HG03097 (cell line): ENCODE measurements around the gene GPS2.

Experiments used
- ATAC-seq: cut with Tn5 transposase; IDR thresholded peaks from one replicate; pipeline ENCODE4 v1.9.1; 2021; ENCODE audit not compliant: unreplicated experiment, low FRiP score

GPS2 gene

DNA sequence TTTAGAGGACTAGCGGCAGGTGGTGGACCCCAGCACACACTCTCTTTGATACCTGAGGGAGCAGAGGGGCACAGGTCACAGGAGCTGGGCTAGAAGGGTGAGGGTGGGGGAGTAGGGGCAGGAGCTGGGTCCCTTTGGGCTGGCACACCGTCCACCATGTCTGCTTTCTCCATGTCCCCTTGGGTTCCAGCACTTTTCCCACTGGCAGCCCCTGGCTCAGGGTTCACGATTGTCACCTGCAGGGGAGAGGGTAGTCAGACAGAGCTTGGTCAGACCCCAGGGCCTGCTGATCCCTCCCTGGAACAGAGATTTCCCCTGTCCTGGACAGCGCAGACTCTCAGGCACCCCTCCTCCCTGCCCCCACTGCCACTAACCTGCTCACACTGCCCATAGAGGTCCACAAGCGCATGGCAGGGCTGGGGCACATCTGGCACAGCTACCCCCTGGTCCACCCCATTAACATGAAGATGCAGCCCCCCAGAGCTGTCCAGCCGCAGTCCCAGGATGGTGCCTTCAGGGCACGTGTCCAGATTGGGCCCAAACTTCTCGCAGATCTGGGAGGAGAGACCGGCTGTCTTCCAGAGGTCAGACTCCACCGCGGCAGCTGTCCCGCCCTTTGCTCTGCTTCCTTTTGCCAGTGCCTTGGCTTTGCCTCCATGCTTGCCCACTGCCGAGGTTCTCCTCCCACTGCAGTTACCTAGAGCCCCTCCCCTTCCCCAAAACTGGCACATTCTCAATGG, 3.1 kb upstream of the GPS2 start:
- ATAC-seq = no peak

DNA sequence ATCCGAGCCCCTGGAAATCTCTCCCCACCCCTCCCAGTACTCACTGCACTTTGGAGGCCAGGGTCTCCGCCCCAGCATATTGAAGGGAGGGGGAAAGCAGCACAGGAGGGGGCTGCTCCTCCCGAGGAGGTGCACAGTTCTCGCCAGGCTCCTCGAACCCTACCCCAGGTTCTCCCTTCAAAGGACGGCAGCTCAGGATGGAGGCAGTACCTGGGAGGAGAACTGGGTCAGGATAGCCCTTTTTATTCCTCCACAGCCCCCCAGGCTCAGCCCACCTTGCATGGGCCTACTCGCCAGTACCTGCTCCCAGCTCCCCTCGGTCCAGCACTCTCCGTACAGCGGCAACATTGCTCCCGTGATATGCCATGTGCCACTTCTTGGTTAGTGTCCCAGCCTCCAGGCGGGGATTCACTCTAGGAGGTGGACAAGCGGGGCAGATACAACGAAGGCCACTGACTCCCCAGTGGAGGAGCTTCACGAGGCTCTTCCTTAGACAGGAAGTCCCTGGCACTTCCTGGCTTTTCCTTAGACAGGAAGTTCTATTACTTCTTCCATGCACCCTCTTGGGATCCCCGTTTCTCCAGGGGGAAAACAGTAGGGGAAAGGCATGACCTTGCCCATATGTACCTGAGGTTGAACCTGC, 2.1 kb upstream of the GPS2 start:
- ATAC-seq = no peak

DNA sequence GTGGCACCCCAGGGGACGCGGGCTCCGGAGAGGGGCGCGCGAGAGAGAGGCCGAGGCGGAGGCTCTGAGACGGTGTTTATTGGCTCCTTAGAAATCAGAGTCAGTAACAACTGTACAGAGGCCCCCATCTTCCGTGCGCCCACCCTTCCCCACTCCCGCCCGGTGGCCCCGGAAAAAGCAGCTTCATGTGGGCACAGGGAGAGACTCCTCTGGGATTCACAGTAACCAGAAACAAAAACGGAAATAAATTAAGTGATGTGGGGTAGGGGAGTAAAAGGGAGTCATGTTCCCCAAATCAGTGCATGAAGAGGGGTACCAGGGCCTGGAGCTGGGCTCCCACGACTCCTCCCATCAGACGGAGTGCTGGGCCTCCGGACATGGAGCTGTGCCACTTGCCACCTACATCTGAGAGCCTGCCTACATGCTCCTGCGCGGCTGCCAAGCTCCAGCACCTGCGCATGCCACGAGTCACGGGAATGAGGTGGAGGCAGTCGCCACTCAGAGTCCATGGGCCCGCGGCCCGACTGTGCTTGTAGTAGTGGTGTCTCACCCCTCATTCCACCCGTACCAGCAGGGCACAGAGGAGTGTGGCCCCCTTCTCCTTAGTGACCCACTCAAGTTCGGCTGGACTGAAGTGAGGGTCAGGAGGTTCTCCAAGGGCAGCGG, 543 bp upstream of the GPS2 start:
- no peak for ATAC-seq

DNA sequence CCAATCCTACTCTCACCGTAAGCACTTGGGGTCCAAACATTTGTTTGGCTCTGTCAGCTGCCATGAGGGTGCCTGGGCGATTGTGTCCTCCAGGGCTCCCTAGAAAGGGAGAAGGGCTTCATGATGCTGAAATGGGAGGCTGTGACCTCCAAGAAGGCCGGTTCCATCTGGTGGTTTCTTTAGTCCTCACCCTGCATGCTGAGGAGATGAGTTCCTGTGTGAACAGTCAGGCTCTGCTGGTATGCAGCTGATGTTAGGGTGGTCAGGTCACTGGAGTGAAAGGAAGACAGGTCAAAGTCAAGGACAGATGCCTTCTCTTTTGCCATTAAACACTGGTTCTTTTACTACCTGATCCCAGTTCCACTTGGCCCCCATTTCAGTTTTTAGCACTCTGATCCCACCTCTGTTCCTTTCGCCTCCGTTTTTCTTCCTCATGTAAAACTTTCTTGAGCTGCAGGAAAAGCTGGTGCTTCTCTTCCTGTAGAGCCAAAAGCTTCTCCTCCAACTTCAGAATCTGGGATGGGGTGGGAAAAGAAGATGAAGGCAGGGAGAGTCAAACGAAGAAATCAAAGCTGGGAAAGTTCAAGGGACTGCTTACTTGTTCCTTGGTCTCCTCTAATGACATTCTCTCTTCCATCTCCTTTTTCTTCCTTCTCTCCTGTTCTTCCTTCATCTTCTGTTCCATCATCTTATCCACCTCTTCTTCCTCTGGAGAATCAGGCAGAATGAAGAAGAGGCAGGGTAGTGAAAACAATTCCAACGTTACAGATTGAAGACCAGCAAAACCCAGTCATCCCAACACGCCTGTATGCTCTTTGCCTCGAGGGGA, 1.1 kb downstream of the GPS2 start:
- ATAC-seq = no peak

DNA sequence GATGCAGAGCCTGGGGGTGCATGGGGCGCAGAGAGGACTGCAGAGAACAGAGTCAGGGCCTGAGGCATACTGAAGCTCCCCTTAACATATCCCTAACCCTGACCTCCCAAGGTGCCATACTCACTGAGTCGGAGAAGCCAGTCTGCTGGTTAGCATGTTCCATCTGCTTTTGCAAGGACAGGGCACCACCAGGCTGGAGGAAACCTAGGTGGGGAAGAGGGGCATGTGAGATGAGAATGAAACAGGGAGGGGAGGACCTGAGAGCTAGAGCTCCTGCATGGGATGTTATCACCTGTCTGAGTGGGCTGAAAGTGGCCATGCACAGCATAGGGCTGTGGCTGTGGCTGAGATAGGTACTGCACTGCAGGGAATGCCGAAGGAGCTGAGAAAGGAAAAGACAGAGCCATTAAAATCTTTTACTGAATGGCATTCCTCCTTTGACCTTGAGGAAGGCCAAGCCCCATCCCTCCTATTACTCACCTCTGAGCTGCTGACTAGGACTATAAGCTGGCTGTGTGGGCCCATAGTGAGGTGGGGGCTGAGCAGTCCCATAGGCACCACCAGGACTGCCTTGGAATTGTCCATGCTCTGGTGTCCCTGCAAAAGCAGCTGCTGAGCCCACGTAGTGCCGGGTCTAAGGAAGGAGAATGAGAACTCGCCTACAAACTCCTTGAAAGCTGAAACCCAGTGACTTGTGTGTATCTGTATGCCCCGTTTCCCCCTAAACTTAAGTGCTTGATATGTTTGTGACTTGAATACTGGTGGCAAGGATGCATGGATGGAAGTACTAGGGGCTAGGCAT, 1.9 kb downstream of the GPS2 start:
- no peak for ATAC-seq

DNA sequence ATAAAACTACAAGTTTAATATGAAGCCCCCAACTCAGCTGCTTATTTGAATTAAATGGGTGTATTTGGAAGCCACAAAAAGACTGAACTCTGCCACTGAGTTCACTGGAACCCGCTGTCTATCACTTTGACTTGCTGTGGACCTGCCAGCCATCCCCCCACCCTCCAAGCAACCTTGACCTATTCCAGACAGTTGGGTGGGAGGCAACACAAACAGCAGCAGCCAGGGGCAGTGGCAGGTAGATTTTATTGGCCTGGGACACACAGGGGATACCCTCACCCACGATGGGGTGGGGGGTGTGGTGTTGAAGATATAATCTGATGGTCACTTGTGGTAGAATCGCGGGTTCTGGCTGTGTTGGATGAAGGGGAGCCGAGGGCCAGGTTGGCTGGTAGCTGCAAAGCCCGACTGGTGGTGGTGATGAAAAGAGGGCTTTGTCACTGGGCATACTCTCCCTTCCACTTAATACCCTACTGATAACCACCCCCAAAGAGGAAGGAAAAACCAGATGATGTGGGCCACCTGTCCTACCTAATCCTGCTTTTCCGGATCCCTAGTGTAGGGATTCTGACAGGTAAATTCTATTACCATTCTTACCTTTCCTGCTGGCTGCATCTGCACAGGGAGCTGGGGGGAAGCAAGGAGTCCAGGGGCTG, 2.6 kb downstream of the GPS2 start:
- no peak for ATAC-seq

DNA sequence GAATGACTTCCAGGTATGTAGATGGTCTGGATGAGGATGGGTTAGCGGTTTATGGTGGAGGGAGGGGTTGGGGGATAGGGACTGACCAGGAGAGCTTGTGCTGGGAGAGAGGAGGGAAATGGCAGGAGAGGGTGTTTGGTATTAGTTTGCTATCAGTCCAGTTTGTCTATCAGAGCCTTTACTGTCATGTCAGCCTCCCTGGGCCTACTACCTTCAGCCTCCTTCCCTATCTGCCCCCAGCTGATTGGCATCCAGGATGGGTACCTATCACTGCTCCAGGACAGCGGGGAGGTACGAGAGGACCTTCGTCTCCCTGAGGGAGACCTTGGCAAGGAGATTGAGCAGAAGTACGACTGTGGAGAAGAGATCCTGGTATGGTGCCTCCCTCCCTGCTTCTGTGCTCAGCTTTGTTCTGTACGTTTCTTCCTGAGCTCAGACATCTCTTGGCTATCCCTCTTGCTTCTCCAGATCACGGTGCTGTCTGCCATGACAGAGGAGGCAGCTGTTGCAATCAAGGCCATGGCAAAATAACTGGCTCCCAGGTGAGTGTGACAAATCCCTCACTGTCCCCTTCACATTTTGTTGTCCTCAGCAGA, 4.0 kb downstream of the GPS2 start:
- no peak for ATAC-seq

DNA sequence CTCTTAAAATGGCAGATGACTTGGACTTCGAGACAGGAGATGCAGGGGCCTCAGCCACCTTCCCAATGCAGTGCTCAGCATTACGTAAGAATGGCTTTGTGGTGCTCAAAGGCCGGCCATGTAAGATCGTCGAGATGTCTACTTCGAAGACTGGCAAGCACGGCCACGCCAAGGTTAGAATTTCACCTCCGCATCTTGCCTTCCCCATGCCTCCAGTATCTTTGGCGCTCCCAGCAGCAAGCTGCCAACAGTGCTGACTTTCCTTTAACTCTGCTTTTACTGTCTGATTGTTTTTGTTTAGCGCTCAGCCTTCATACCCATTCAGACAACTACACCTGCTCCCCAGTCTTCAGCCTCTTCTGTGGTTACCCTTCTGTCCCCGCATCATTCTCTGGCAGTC, 5.5 kb downstream of the GPS2 start:
- no peak for ATAC-seq

DNA sequence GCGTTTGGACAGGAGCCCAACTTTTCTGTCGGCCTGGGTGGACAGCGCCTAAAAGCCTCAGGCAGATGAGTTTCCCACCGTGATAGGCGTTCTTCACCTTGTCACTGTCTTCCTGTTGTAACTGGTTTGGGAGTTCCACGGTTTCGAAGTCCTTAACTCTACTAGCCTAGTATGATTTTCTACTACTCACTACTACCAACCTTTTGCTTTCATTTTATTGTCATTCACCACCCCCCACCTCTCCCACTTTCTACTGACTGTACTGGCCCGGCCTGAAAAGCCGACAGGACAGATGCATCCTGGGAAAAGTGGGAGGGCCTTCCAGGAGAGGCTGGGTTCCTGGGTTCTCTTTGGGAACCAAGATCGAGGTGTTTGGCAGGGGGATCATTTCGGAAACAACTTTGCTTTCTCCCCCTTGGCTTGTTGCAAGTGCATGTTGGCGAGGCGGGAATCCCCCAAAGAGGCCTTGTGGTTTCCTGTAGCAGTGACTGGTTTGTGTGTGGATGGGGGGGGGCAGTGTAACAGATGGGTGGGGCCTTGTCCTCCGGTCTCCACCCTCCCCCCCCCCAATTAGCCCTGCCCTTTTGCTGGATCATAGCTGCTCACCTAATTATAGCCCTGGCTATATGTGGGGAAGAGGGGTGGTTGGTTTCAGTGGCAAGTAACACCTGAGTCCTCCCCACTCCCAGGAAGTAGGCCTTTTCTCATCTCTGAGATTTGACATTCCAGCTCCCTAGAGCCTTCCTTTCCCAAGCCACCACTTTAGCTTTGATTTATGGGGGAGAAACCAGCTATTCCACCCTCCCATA, 6.3 kb downstream of the GPS2 start:
- ATAC-seq = no peak

DNA sequence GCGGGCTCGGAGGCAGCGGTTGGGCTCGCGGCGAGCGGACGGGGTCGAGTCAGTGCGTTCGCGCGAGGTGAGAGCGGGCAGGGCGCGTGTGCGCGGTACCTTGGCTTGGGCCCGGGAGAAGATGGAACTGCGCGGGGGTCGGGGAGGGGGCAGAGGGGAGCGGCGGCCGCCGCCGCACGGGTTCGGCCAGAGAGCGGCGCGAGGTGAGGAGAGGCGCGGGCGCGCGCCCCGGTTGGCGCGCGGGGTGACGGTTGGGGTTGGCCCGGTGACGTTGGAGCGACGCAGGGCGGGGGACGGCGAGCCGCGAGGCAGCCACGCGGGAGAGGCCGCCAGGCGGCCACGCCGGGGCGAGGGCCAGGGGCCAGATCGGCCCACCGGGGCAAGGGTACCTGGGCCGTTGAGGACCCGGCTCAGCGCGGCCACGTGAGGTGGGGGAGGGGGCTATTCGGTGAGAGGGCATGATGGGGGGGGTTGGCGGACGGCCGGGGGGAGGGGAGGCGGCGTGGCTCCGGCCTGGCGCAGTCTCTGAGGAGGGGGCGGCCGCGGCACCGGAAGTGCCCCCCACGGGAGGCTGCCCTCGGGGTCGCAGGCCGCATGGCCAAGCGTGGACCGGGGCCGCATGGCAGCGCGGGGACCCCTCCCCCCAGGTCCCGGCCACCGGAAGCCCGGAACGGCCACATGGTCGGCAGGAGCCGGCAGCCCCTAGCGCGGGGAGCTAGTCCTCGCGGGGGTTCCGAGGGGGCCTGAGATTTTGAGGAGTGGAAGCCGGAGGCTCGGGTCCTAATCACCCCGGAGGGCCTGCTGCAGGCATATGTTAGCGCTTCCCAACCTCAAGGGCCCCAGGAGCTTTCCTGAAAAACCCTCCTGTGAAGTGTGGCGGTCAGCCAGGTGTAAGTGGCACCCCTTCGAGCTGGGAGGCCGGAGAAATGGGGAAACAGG, 7.2 kb downstream of the GPS2 start:
- peak; percentile 1 for ATAC-seq

DNA sequence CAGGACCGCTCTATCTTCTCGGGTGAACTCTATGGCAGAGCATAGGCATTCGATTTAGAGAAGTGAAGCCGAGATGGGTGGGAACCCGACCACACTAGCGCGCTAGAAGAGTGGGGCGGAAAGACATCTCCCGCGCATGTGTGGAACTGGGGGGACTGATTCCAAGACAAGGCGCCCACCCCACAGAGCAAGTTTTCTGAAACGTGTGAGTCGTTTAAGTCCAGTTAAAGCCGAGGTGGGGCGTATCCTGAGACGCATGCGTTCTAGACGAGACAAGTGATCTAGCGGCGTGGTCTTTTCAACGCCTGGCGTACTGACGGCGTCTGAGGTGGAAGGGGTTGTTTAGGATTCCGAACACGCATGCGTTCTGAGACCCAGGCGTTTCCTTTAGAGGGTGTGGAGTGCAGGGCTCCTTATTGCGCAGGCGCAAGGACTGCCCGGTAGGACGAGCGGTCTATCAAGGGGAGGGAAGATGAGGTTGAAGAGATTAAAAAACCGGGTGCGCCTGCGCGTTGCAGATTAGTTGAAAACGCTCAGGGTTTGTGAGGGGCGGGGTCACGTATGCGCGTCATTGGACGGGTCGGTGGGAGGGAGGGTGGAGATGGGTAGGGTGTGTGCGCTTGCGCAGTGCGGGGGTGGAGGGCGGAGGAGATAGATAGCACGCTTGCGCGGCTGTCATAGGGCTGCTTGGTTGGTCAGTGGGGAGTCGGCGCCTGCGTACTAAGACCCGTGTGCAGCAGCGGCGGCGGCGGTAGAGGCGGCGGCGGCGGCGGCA, 8.1 kb downstream of the GPS2 start, which contains the start of gene EIF5A:
Gene EIF5A (plus strand): TSS at position 718 of the 775 bp plus-strand sequence. CDS start 2,008 bp downstream, outside the sequence.
- peak; percentile 67 for ATAC-seq

DNA sequence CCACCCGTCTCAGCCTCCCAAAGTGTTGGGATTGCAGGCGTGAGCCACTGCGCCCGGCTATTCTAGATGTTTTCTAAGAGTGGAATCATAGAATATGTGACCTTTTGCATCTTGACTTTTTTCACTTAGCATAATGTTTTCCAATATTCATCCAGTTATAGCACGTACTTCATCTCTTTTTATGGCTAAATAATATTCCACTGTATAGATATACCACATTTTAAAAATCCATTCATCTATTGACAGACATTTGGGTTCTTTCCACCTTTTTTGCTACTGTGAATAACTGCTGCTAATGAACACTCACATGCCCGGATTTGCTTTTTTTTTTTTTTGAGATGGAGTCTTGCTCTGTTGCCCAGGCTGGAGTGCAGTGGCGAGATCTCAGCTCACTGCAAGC, 11.0 kb downstream of the GPS2 start:
- no peak for ATAC-seq

DNA sequence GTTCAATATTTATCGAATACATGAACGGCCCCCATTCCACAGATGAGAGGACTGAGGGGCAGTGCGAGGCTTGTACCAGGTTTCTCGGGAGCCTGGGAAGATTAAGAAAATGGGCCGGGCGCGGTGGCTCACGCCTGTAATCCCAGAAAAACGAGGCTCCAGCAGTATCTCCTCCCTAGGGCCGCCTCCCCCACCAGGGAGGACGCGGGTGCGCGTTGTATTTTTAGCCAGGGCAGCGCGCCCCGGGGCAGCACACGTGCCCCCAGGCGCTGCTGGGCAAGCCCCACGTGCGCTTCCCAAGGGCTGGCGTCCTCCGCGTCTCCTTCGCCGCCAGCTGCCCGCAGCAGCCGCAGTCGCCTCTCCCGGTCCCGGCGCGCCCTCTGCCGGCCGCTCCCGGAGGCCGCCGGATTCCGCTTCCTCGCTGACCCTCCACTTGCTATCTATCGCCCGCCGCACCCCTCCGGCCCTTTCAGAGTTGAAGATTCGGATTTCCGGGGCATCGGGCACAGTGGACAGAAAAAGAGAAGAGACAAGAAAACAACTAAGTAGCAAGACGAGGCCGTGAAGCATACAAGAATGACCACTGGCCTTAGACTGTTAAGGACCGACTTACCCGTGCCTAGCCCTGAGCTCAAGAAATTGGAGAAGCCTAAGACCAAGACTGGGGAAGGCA, 18.8 kb downstream of the GPS2 start:
- ATAC-seq = no peak

DNA sequence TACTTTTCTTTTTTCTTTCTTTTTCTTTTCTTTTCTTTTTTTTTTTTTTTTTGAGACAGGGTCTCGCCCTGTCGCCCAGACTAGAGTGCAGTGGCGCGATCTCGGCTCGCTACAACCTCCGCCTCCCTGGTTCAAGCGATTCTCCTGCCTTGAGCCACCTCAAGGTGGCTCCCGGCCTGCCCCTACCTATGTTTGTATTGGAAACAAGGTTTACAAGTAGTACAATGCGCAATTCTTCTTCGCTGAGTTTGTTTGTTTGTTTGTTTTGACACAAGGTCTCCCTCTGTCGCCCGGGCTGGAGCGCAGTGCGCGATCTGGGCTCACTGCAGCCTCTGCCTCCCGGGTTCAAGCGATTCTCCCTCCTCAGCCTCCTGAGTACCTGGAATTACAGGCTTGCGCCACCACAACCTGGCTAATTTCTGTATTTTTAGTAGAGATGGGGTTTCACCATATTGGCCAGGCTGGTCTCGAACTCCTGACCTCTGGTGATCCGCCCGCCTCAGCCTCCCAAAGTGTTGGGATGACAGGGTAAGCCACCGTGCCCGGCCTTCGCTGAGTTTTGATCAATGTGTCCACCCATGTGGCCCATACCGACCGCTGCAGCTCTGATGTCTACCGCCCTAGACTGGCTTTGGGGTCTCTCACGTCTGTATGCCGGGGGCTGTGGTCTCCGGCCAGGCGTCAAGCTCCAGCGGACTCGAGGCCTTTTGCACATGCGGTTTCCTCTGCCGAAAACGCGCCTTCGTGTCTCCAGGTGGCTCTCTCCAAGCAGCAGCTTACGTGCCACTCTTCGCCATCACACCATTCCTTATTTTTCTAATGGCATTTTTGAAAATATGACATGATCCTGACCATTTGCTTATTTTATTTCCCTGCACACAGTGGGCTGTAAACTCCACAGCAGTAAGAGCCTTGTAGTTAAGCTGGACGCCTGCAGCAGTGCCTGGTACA, 19.7 kb downstream of the GPS2 start:
- no peak for ATAC-seq

DNA sequence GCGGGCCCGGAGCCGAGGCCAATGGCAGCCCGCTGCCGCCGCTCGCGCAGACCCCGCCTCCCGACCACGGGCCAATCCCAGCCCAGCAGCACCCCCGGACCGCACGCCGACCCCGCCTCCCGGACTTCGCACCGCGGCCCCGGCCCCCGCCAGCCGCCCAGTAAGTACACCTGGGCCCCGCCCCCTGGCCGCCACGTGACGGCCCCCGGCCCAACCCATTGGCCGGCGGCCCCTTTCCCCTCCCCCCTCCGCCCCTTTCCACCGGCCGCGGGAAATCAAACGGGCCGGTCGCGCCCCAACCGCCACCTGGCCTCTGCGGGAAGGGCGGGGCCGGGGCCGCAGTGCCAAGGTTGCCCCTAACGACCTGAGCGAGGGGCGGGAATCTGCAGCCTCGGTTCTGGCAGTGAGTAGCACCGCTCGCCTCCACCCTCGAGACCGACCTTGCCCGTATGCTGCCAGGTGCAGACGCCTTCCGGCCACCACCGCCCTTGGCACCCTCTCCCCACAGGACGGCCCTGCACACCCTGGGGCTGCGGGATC, 20.5 kb downstream of the GPS2 start, which contains the start of gene YBX2:
Gene YBX2 (minus strand): TSS at position 26 of the 540 bp plus-strand sequence. CDS start 139 bp downstream, outside the sequence.
- ATAC-seq = peak; percentile 36
